CD4-positive, alpha-beta T cell treated with Interleukin-6 at 100 ng/mL for 8 hours (primary cell): ENCODE measurements around the gene FUZ.

ENCODE experiments used
- DNase-seq: peaks from one replicate; pipeline ENCODE4 v3.0.0-alpha.2; 2020; ENCODE audit warnings: mixed read lengths, low spot score

FUZ gene

DNA sequence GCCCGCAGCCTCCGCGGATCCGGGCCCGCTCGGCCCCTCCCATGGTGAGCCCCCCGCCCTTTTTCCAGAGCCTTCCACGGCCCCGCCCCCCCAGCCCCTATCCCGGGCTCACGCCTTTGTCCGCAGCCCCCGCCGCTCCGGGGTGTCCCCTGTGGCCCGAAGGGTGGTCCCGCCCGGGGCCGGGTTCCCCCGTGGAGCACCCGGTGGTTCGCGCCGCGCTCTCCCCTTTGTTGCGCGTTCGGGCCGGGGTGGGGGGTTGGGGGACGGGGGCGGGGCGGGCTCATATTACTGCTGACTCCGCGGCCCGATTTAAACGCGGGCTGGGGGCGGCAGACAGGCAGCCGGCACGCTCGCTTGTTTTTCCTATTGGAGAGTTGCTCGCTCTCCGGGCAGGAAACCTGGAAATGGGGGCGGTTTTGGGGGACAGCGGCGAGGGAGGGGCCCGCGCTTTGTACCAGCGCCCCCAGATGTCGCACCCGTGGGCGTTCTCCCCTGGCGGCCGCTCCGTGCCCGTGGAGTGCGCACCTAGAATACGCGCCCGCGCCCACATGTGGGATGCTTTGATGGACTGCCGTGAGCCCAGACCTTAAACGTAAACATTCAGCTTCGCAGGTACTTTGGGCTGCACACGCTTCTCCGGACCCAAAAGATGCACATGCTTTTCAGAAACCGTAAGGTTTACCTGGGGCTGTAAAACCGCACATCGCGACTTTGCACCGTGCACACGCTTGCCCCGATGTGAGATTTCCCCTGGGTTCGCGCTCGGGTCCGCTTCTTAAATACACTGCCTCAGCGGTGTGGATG is 38.6 kb upstream of the FUZ start:
- DNase-seq, result peak; percentile 20

DNA sequence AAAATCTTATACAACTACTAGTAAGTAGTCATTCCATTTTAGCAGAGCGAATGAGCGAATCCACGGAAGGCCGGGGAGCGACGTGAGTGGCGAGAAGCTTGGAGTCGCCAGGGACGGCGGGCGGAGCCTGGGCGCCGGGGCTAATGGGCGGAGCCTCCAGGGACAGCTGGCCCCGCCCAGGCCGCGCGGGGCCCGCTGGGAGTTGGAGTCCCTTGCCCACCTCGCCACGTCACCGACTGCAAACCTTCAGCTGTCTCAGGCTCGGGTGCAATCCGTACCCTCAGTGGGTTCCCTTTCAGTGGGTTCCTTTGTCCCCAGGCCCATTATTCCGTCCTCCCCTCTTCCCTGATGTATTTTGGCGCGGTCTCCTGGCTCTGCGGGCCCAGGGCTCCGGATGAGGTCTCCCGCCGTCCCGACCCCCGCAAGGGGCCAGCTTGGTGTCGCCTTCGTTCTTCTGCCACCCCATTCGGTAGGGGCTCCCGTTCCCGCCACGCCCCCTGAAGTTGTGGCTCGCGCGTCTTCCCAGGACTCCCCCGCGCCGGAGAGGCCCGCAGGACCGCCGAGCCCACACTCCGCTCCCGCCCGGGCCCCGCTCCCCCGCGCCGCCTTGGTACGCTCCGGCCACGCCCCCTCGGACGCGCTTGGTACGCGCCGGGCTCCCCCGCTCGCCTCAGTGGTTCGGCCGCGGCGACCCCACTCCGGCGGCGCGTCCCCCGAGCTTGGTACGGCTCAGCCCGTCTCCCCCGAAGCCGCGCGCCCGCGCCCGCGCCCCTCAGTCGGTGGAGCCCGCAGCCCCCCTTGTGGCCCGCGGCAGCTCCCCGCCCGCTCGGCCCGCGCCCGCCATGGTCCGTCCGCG is 37.6 kb upstream of the FUZ start, which contains the start of gene PTOV1:
Gene PTOV1 (plus strand): TSS at position 673 of the 856 bp plus-strand sequence.
- peak; percentile 84 for DNase-seq

GRCh38 chr19:49850221-49850486 is 37.1 kb upstream of the FUZ start:
- DNase-seq, result no peak

- no peak for DNase-seq
Observed at GRCh38 chr19:49849433-49850220, 36.5 kb upstream of the FUZ start.

DNA sequence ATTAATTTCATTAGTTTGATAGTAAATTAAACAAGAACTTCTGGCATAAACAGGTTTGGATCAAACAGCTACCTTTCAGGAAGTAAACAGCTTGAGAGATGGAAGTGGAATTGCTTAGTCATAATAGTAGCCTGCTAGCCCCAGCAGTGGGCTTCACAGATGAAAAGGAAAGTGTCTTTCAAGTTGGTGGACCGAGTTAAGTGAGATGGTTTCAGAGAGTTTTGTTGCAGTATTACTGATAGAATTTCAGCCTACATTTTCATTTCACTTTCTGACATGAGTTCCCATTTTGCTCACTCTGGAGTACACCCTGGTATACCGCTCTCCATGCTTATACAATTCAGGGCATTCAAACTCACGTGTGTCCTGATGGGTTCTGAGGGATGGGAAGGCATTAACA is 35.8 kb upstream of the FUZ start:
- DNase-seq, result no peak

- DNase-seq, result peak; percentile 39
Observed at GRCh38 chr19:49847731-49848696, 34.9 kb upstream of the FUZ start.

GRCh38 chr19:49846408-49846807 is 33.3 kb upstream of the FUZ start:
- no peak for DNase-seq

GRCh38 chr19:49845414-49845813 is 32.3 kb upstream of the FUZ start:
- no peak for DNase-seq

GRCh38 chr19:49844138-49845095 is 31.3 kb upstream of the FUZ start:
- no peak for DNase-seq

DNA sequence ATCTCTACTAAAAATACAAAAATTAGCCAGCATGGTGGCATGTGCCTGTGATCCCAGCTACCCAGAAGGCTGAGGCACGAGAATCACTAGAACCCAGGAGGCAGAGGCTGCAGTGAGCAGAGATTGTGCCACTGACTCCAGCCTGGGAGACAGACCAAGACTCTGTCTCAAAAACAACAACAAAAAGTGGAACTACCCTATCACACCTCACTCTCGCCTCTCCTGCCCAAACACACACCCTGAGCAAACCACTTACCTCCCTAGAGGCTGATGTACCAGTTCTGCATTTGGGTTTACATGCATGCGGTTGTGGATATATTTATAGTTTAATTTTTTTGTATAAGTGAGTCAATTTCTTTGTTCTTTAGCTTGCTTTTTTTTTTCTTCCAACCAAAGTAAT is 30.2 kb upstream of the FUZ start:
- no peak for DNase-seq

DNA sequence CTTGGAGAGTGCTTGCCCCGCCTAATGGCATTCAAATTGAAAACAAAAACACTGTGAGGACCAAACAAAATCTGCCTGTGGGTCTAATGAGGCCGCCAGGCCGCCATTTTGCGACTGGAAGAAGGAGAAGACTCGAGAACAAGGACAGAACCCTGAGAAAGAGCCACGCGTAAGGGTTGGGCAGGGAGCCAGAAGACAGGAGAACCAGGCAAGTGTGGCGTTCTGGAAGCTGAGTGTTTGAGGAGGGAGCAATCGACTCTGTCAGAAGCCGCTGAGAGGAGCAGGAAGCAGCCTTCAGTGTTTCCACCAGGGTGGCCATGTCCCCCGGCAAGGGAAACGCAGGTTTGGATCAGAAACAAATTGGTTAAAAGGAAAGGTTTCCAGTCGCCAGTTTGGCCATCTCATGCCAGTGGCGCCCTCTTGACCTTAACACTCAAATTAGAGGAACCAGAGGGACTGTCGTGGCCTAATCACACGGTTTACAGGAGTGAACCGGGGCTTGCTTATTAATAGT is 27.7 kb upstream of the FUZ start:
- DNase-seq, result no peak

- DNase-seq, result no peak
Observed at GRCh38 chr19:49840321-49840720, 27.2 kb upstream of the FUZ start.

DNA sequence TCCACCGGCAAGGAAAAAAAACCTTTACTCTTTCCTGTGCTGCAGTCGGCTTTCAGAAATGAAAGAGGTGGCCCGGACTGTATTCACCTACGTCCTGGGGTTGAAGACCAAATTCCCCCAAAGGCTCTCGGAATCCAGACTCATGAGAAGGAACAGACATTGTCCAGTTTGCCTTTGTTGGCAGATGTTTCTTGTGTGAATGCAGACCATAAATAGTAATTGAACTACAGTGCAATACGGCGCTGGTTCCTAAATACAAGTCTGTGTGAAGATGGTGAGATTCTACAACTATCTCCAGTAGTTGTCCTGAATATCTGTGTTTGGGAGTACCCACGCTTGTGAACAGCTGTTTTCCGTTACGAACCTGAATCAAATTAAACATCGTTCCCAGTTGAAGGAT is 26.6 kb upstream of the FUZ start:
- no peak for DNase-seq

GRCh38 chr19:49838885-49839588 is 25.9 kb upstream of the FUZ start:
- no peak for DNase-seq

- no peak for DNase-seq
Observed at GRCh38 chr19:49837425-49837824, 24.3 kb upstream of the FUZ start.

DNA sequence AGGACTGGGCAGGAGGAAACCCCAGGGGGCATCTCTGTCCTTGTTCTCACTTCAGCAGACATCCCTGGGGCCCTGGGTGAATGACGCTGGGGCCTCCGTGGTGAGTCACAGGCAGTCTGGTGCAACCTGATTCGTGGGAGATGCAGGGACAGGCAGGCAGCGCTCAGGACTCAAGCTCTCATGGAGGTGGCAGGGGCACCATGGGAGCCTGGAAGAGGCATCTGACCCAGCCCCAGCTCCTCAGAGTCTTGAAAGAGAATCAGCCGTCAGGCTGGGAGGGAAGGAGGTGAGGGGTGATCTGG is 23.9 kb upstream of the FUZ start:
- no peak for DNase-seq

DNA sequence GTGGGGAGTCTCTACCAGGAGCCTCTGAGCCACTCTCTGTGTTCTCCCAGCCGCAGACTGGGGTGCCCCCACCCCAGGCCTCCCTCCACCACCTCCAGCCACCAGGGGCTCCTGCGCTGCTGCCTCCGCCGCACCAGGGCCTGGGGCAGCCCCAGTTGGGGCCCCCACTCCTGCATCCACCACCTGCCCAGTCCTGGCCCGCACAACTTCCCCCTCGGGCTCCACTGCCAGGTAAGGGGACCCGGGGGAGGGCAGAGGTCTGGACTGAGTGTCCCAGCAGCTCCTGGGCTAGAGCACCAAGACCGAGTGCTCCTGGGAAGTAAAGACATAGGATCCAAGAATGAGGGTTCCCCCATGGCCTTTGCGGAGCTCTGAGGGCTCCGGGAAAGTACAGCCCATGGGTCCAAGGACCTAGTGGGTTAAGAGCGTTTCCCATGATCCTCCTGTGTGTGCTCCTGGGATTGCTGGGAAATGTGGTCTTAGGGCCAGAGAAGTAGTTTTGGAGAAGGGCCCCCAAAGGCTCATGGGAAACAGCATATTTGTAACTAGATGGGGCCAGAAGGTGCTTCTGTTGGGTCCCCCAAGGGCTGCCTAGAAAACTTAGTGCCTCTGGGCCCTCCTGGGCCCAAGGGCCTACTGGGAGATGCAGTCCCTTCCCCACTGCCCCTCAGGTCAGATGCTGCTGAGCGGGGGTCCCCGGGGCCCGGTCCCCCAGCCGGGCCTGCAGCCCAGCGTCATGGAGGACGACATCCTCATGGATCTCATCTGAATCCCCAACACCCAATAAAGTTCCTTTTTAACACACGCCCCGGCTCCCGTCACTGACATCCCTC is 23.3 kb upstream of the FUZ start:
- DNase-seq, result no peak

DNA sequence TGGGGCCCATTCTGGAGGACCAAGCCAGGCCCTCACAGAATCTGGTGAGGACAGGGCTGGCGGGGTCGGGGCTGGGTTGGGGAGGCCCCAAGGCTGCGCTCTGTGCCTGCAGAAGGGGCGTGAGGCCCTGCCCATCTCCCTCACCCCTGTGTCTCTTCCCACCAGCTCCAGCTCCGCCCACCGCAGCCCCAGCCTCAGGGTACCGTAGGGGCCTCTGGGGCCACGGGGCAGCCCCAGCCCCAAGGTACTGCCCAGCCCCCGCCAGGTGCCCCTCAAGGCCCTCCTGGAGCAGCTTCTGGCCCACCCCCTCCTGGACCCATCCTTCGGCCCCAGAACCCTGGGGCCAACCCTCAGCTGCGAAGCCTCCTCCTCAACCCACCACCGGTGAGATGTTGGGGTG is 22.5 kb upstream of the FUZ start:
- no peak for DNase-seq

GRCh38 chr19:49833599-49833998 is 20.5 kb upstream of the FUZ start:
- no peak for DNase-seq
